GM12864 (cell line): ENCODE data around the gene CSRP3.

Source experiments
- DNase-seq: peaks from one replicate; pipeline ENCODE4 v3.0.0-alpha.2; 2011; ENCODE audit warnings: low read depth
- H3K4me3 ChIP-seq: 2 replicates; pipeline ENCODE4 v1.5.1; 2011; ENCODE audit warnings: mild to moderate bottlenecking, low read depth, low read length, control low read depth
- TF ChIP-seq, protein P1 (sequence below): IDR thresholded peaks from 2 replicates; pipeline ENCODE4 v1.5.1; 2011; ENCODE audit warnings: low read depth, mild to moderate bottlenecking, moderate library complexity, low read length, control low read depth, inconsistent platforms; ENCODE audit errors: missing control alignments

CSRP3 gene

GRCh38 chr11:19201737-19202605, at the start of gene CSRP3:
CSRP3 (minus strand) TSS chr11:19201983; CDS start chr11:19192448, 9,535 bp downstream.
- H3K4me3 ChIP-seq: no peak within 1 kb of the TSS
- TF ChIP-seq, protein P1, sequence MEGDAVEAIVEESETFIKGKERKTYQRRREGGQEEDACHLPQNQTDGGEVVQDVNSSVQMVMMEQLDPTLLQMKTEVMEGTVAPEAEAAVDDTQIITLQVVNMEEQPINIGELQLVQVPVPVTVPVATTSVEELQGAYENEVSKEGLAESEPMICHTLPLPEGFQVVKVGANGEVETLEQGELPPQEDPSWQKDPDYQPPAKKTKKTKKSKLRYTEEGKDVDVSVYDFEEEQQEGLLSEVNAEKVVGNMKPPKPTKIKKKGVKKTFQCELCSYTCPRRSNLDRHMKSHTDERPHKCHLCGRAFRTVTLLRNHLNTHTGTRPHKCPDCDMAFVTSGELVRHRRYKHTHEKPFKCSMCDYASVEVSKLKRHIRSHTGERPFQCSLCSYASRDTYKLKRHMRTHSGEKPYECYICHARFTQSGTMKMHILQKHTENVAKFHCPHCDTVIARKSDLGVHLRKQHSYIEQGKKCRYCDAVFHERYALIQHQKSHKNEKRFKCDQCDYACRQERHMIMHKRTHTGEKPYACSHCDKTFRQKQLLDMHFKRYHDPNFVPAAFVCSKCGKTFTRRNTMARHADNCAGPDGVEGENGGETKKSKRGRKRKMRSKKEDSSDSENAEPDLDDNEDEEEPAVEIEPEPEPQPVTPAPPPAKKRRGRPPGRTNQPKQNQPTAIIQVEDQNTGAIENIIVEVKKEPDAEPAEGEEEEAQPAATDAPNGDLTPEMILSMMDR: no peak
- no peak for DNase-seq

- no peak overlapping the region for H3K4me3 ChIP-seq
- TF ChIP-seq, protein P1: no peak
- DNase-seq: no peak
Measured at GRCh38 chr11:19251577-19251976, 49.8 kb upstream of the CSRP3 start.

DNA sequence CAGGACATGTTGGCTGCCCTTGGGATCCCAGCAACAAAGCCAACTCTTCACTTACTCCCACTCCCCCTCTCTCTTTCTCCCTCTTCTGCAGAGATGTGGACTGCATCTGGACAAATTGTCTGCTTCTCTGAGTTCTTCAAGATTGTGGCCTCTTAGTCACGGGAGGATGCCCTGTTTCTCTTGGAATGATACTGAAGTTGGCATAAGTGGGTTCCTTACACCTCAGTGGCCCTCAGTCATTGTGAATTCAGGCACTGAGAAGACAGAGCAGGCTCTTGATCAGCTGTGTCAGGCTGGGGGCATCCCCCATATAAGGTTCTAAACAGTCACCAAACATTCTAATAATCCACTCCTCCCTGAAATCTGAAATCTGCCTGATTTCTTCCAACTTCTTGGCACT, 45.0 kb upstream of the CSRP3 start:
- TF ChIP-seq, protein P1: no peak

DNA sequence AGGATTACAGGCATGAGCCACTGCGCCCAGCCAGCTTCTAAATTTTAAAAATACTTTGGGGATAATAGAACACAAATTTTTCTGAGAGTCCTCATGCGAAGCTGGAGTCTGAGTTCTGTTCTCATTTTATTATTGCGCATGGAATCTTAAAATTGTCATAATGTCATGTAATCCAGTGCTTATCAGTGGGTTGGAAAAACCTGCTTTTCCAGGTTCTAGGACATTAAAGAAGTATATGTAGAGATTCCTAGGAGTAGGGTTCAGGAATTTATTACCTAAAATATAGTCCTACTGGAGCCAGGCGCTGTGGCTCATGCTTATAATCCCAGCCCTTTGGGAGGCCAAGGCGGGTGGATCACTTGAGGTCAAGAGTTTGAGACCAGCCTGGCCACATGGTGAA, 43.6 kb upstream of the CSRP3 start:
- TF ChIP-seq, protein P1: no peak
- DNase-seq: no peak
- no peak overlapping the region for H3K4me3 ChIP-seq

More for the DNA sequence above, 45.0 kb upstream of the CSRP3 start:
- H3K4me3 ChIP-seq: no peak overlapping the region
- no peak for DNase-seq

GRCh38 chr11:19244621-19245020, 42.8 kb upstream of the CSRP3 start:
- TF ChIP-seq, protein P1: no peak
- DNase-seq: no peak
- H3K4me3 ChIP-seq: no peak overlapping the region

DNA sequence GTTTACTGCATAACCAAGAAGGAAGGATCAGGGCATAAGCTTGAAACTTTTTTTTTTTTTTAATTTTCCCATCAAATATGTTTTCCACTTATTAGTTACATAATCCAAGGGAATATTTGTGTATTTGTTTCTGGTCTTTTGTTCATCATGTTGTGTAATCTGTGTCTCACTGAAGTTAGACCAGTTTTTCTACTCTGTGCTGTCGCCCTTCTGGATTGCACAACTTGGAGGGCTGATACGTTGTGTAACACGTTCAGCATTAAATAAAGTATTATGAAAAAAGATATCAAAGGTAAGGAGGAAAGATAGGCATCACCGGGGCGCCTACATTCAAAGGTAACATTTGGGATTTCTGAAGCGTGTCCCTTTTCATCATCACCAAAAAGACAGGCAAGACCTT, 42.3 kb upstream of the CSRP3 start:
- no peak overlapping the region for H3K4me3 ChIP-seq
- DNase-seq: no peak
- TF ChIP-seq, protein P1: no peak

- TF ChIP-seq, protein P1: no peak
- no peak for DNase-seq
- H3K4me3 ChIP-seq: no peak overlapping the region
Measured at GRCh38 chr11:19243613-19244012, 41.8 kb upstream of the CSRP3 start.
